ENCODE data around the gene DBNDD2.

DNA sequence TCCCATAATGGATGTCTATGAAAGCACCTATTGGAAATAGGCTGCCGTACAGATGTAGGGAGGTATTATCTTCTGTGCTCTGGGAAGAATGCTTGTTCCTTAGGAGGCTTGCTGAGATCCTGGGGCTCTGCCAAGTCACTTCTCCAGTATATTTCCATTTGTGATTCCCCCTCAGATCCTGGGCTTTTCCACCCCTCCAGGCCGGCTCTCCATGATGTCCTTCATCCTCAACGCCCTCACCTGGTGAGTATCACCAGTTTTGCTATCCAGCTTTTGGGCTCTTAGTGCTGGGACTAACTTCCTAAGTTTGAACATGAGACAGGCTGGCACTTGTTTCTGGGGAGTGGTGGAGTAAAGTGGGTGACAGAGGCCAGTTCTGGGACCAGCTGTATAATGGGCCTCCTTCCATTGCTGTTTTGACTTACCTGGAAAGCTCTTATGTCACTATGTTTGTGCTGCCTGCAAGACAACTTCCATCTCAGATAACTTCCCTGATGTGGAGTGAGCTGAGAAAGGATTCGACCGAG, 42.6 kb upstream of the DBNDD2 start:
- no peak for TF ChIP-seq POLR2AphosphoS5 (IDR thresholded peaks at IDR 0.05)
- TF ChIP-seq, protein P1, sequence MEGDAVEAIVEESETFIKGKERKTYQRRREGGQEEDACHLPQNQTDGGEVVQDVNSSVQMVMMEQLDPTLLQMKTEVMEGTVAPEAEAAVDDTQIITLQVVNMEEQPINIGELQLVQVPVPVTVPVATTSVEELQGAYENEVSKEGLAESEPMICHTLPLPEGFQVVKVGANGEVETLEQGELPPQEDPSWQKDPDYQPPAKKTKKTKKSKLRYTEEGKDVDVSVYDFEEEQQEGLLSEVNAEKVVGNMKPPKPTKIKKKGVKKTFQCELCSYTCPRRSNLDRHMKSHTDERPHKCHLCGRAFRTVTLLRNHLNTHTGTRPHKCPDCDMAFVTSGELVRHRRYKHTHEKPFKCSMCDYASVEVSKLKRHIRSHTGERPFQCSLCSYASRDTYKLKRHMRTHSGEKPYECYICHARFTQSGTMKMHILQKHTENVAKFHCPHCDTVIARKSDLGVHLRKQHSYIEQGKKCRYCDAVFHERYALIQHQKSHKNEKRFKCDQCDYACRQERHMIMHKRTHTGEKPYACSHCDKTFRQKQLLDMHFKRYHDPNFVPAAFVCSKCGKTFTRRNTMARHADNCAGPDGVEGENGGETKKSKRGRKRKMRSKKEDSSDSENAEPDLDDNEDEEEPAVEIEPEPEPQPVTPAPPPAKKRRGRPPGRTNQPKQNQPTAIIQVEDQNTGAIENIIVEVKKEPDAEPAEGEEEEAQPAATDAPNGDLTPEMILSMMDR (IDR thresholded peaks at IDR 0.05), result no peak
